NB4 (cell line): ENCODE data around the gene AHCY.
"Not testable (repeated sequence)": the region's sequence is repeated elsewhere in the genome, so short reads cannot be mapped to it uniquely, and the experiment has no call there.

Experiments
- DNase-seq: peaks from one replicate; pipeline ENCODE4 v3.0.0; 2010; ENCODE audit warnings: low read depth
- H3K4me3 ChIP-seq: one replicate; pipeline ENCODE4 v1.5.1; 2011; ENCODE audit warnings: mild to moderate bottlenecking, low read depth, low read length, moderate library complexity
- MAX ChIP-seq: IDR thresholded peaks from 2 replicates; pipeline ENCODE4 v1.6.1; 2011; ENCODE audit warnings: low read depth, low read length
- MYC ChIP-seq: IDR thresholded peaks from 2 replicates; pipeline ENCODE4 v1.6.1; 2011; ENCODE audit warnings: low read depth, low read length
- POLR2A ChIP-seq: IDR thresholded peaks from 2 replicates; pipeline ENCODE4 v1.6.1; 2011; ENCODE audit warnings: mild to moderate bottlenecking; ENCODE audit not compliant: insufficient read length; ENCODE audit errors: extremely low read depth
- TF ChIP-seq, protein P1 (sequence below): IDR thresholded peaks from one replicate; pipeline ENCODE4 v1.5.1; 2012; ENCODE audit warnings: low read depth, low read length

The AHCY gene

GRCh38 chr20:34274694-34275093 lies 28.5 kb downstream of the AHCY start:
- TF ChIP-seq, protein P1, sequence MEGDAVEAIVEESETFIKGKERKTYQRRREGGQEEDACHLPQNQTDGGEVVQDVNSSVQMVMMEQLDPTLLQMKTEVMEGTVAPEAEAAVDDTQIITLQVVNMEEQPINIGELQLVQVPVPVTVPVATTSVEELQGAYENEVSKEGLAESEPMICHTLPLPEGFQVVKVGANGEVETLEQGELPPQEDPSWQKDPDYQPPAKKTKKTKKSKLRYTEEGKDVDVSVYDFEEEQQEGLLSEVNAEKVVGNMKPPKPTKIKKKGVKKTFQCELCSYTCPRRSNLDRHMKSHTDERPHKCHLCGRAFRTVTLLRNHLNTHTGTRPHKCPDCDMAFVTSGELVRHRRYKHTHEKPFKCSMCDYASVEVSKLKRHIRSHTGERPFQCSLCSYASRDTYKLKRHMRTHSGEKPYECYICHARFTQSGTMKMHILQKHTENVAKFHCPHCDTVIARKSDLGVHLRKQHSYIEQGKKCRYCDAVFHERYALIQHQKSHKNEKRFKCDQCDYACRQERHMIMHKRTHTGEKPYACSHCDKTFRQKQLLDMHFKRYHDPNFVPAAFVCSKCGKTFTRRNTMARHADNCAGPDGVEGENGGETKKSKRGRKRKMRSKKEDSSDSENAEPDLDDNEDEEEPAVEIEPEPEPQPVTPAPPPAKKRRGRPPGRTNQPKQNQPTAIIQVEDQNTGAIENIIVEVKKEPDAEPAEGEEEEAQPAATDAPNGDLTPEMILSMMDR: no peak
- TF ChIP-seq MAX (no peak), MYC (no peak), POLR2A (no peak)
- no peak for DNase-seq
- H3K4me3 ChIP-seq: no peak overlapping the region

DNA sequence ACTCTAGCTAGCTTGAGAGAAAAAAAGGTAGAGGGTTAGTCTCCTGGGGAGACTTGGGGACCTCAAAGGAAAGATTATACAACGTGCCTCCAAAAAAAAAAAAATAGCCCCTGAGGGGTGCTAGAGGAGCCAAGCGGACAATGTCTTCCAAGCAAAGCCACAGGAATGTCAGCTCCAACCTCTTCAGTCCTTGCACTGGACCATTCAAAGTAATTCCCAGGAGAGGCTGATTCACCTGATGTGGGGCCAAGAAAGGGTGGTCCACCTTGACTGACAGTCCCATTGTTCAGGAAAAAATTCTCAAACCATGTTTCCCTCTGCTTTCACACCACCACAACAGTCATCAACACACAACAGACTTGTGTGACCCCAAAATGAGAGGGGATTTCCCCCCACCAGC lies 31.2 kb downstream of the AHCY start:
- TF ChIP-seq, protein P1: no peak
- TF ChIP-seq POLR2A (no peak), MAX (no peak), MYC (no peak)
- DNase-seq: no peak
- no peak overlapping the region for H3K4me3 ChIP-seq

GRCh38 chr20:34269996-34270627 lies 33.0 kb downstream of the AHCY start:
- DNase-seq: no peak
- TF ChIP-seq, protein P1: no peak
- TF ChIP-seq POLR2A: no peak
- no peak for TF ChIP-seq MAX
- no peak for TF ChIP-seq MYC

DNA sequence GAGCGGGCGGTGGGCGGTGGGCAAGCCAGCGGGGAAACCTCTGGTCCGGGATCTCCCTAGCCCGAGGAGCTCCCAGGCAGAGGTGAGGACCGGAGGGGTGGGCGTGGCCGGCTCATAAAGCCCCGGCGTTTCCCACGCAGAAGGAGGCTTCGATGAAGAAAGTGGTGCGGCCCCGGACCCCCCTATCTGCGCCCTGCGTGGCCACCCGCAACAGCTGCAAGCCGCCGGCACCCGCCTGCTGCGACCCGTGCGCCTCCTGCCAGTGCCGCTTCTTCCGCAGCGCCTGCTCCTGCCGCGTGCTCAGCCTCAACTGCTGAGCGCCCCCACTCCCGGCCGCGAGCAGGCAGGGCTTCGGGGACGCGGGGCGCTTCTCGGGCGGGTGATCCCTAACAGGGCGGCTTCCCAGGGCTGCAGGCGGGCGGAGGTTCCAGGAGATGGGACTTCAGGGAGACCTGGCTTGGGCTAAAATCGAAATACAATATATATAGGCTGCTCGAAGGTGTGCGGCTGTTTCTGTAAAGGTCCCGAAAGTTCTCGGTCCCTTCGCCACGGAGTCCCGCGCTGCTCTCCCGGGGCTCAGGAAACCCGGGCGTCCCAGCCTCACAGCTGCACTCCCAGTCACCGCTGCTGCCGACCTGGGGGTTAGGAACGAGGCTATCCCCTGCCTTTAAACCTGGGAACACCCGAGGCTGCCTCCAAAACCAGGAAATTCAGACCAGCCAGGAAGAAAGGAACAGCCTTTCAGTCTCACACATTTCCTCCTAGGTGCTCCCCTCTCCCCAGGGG lies 34.1 kb downstream of the AHCY start:
- DNase-seq: no peak
- no peak overlapping the region for H3K4me3 ChIP-seq
- TF ChIP-seq MYC (no peak), MAX (no peak), POLR2A (no peak)
- TF ChIP-seq, protein P1: no peak

More at GRCh38 chr20:34269996-34270627, 33.0 kb downstream of the AHCY start:
- no peak overlapping the region for H3K4me3 ChIP-seq

DNA sequence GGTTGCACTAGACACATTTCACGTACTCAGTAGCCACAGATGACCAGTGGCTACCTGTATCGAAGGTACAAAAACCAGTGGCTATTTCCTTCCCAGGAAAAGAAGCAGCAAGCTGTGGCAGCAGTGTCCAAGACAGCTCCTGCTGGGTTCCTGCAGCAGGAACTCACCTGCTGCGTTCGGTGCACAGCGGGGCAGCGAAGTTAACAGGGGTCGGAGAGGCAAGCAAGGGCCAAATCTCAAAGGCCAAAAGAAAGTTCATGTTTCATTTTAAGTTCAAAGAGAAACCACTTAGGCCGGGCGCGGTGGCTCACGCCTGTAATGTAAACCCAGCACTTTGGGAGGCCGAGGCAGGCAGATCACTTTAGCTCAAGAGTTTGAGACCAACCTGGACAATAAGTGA lies 35.0 kb downstream of the AHCY start:
- no peak for DNase-seq
- TF ChIP-seq MAX (no peak), POLR2A (no peak), MYC (no peak)
- TF ChIP-seq, protein P1: no peak

GRCh38 chr20:34264141-34264540 lies 39.0 kb downstream of the AHCY start:
- no peak overlapping the region for H3K4me3 ChIP-seq
- TF ChIP-seq MYC (no peak), POLR2A (no peak), MAX (no peak)
- TF ChIP-seq, protein P1: no peak
- DNase-seq: no peak

More for the DNA sequence above, 35.0 kb downstream of the AHCY start:
- H3K4me3 ChIP-seq: no peak overlapping the region

- H3K4me3 ChIP-seq: not testable (repeated sequence)
Observed at GRCh38 chr20:34263468-34263867, 39.7 kb downstream of the AHCY start.

More at GRCh38 chr20:34263468-34263867, 39.7 kb downstream of the AHCY start:
- not testable (repeated sequence) for DNase-seq
